GM18858 (cell line): ENCODE results near the gene CSF2RB.
"Not testable (repeated sequence)": the region's sequence is repeated elsewhere in the genome, so short reads cannot be mapped to it uniquely, and the experiment has no call there.

Experiments used
- ATAC-seq: cut with Tn5 transposase; IDR thresholded peaks from one replicate; pipeline ENCODE4 v1.9.1; 2021; ENCODE audit not compliant: unreplicated experiment

Gene CSF2RB

GRCh38 chr22:36963302-36963701 lies 49.9 kb downstream of the CSF2RB start:
- no peak for ATAC-seq

- no peak for ATAC-seq
Observed at GRCh38 chr22:36964106-36964505, 50.7 kb downstream of the CSF2RB start.

DNA sequence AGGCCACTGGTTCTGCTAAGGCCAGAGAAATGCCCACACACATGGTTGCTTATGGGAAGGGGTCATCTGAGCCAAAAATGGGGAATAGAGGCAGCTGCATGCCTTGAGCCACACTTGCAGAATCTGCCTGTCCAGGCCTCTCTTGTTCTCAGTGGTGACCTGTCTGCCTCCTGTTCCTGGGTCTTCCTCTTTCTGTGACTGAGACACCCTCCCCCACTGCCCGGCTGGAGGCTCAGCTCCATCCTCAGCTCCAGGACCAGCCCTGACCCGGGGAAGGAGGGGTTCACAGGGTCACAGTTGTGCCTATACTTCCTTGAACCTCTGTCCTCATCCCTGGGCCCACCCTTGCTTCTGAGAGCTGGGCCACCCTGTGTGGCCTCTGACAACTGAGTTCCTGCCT lies 52.3 kb downstream of the CSF2RB start:
- no peak for ATAC-seq

DNA sequence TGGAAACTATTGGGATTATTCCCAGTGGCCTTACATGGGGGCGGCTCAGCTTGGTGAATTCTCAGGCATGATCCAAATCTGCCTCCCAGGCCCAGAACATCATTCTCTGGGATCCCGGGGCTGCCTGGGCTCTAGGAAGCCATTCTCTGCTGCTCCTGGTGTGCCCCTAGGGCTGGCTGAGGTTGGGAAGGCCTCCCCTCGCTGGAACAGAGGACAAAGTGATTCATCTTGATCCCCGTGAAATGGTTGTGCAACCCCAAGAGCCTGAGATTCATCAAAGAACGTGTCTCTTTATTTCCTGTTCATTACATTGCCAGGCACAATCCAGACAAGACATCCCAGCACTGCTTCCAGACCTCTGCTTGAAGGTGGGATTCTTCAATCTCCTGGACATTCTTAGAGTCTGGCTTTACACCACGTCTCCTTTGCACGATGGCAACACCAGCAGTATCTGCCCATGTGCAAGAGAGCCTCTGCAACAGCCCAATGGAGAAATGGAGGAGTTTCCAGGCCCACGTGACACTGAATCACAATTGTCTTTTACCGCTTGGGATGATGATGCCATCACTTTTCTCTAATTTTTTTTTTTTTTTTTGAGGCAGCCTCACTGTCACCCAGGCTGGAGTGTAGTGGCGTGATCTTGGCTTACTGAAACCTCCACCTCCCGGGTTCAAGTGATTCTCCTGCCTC lies 53.6 kb downstream of the CSF2RB start:
- ATAC-seq, result no peak

DNA sequence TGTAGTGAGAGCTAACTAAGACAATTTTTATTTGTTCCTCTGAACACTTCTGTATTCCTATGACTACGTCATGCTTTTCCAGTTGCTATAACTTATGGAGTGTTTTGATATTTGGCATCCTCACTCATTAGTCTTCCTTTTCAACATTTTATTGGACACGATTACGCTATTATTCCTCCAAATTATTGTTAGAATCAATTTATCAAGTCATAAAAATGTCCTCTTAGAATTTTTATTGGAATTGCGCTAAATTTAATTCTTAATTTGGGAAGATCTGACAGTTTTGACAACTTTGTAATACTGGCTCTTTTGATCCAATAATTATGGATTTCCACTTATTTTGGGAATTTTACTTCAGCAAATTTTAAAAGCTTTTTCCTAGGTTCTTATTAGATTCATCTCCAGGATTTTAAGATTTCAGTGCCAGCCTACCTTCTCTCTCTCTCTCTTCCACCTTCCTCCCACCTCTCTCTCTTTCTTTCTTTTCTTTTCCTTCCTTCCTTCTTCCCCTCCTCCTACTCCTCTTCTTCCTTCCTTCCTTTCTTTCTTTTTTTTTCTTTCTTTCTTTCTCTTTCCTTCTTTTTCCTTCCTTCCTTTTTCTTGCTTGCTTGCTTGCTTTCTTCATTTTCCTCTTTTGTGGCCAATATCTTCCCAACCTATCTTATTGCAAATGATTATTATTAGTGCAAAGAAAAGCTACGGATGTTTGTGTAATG lies 55.0 kb downstream of the CSF2RB start:
- no peak for ATAC-seq

DNA sequence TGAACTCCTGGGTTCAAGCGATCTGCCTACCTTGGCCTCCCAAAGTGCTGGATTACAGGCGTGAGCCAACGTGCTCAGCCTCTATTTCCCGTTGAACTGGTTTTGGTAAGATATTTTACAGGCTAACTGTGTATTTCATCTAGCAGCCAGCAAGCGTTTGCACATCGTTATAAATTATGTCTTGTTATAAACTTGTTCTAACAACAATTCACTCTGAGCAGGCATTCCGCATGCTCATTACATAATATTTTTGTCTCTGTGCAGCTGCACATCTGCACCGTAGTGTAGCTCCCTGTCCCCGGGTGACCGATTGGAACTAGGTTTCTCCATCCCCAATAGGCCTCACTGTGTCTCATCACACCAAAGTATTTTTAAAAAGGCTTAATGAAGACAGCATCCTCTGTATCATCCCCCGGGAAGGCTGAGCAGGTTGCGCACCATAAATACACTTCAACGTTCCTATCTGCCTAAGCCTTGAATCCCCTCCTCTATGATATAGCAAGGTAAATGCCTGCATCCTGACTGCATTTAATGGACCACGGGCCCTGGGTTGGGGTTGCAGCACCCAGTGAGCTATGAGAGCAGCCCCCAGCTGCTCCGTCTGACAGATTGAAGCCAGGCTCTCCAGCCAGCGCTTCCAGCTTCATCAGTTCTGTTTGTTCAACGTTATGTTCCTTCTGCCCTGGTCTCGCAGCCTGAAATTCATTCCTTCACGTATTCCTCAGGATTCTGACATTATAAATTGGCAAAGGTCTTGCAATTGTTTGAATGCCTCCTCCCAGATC lies 58.1 kb downstream of the CSF2RB start:
- no peak for ATAC-seq

DNA sequence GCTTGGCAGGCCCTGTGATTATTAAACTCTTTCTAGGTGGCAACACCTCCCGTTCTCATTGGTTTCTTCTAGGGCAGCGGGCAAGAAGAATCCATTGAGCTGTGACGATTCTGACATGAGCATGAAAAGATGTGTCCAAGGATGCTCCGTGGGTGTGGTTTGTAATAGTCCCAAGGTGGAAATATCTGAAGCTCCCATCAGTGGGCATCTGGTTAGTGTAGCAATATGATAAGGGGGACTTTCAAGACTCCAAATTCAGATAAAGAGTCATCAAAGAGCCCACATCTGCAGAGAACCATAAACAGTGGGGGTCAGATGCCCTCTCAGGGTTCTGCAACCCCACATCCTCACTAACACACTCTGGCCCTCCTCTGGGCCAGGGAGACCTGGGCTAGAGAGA lies 63.2 kb downstream of the CSF2RB start:
- ATAC-seq, result no peak

DNA sequence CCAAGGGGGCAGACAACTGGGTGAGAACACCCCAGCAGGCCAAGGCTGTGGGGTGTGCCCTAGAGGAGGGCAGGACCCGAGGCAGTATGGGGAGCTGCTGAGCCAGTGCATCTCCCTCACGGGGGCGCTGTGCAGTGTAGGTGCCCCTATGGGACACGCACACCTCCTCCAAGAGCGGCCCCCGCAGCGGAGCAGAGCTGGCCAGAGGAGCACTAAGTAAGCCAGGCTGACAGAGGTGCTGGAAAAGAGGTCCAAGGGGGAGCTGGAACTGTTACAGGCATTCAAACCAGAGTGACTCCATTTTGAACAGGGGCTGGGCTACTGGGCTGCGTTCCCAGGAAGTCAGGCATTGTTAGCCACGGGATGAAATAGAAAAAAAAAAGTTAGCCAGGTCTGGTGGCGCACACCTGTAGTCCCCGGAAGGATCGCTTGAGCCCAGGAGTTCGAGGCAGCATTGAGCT lies 64.0 kb downstream of the CSF2RB start:
- no peak for ATAC-seq

- no peak for ATAC-seq
Observed at GRCh38 chr22:36977947-36978660, 64.7 kb downstream of the CSF2RB start.

- no peak for ATAC-seq
Observed at GRCh38 chr22:36979016-36979910, 65.8 kb downstream of the CSF2RB start.

- no peak for ATAC-seq
Observed at GRCh38 chr22:36981247-36981775, 67.9 kb downstream of the CSF2RB start.

DNA sequence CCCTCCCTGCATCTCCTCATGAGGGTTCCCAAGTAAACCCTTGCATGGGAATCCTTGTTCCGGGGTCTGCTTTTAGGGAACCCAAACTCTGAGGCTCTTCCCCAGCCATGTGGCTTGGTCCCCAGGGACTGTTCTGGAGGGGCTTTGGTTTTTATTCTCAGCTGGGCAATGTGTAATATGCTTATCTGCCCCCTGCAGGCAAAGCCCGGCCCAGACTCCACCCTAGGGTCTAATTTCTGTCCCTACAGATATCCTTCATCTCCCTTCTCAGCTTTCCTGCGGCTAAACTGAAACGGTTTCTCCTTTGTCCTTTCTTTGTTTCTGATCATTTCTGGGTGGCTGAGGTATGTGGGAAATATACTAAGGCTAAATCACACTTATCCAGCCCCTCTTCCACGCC lies 68.7 kb downstream of the CSF2RB start:
- ATAC-seq, result no peak

DNA sequence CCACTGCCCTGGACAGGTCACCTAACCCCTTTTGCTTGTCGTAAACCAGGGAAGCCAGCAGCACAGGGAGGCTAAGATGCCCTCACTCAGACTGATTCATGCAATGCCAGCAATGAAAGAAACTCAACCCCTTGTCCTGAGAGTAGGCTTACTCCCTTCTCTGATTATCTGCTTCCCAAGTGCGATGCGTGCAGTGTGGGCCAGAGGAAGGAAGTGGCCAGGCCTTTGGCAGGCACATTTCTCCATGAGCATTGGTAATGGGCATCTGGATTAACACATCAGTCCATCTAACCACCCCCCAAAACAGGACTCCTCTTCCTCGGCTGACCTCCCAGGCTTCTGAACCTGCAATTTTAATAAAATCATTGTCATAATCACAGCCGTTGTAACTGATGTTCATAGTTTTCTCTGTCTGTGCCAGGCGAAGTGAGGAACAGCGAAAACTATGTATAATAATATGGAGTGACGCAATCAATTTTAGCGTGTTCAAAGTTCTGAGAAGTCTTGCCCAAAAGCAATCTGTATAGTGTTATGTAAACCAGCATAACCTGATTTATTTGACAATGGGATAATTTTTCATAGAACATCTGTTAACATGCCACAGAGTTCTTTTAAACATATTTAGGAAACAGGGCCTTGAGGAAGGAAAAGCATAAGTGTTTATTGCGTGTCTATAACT lies 71.9 kb downstream of the CSF2RB start:
- ATAC-seq, result no peak

DNA sequence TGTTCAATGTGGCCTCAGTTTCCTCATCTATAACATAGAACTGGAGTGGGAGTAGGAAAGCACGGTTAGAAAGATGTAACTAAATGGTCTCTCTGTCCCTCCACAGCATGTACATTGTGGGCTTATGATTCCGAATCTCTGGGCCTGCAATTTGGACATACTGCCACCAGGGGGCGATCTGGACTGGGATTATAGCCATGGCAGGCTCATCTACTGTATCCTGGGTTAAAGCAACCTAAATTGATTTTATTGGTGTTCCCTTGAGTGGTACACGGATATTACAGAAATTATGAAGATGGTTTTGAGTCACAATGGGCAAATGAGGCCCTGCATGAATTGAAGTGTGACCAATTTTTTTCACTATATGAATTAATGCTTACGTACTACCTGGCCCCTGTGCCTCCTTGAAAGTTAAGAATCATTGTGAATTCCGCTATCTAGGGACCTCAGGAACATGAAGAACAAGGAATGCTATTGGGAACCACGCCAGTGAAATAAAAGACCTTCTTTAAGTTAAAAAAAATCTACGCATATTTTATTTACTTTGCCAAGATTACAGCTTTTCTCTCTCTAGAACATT lies 72.9 kb downstream of the CSF2RB start:
- no peak for ATAC-seq

DNA sequence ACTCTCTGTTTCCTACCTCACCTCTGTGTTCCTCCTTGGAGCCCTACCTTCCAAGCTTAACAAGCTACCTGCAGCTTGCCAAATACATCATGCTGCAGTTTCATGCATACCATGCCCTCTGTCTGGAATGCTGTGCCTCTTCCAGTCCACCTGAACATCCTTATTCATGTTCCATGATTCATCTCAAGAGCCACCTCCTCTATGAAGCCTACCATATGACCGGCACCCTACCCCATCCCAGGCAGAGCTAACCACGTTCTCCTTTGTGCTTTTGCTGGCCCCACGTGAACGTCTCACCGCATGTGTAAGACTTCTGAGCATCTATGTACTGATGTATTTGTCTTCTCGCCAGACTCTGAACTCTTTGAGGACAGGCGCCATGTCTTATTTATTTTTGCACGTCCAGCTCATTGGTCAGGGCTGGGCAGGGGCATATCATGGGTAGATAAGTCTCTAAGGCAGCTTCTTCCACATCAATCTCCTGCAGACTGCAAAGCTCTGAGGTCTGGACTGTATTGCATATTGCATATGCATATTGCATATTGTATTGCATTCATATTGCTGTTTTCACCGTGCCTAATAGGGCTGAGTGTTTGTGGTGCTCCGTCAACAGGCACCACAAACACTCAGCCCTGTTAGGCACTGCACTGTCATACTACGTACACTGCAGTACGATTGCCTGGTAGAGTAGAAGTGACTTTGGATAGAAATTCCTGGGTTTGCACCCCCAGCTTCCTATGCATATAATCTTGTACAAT lies 74.8 kb downstream of the CSF2RB start:
- no peak for ATAC-seq

GRCh38 chr22:36989012-36989411 lies 75.6 kb downstream of the CSF2RB start:
- not testable (repeated sequence) for ATAC-seq
